ENCODE measurements around the gene MICAL3.
A peak's percentile ranks its signal among the peaks of the same experiment; 100 is the strongest.

MICAL3 gene

DNA sequence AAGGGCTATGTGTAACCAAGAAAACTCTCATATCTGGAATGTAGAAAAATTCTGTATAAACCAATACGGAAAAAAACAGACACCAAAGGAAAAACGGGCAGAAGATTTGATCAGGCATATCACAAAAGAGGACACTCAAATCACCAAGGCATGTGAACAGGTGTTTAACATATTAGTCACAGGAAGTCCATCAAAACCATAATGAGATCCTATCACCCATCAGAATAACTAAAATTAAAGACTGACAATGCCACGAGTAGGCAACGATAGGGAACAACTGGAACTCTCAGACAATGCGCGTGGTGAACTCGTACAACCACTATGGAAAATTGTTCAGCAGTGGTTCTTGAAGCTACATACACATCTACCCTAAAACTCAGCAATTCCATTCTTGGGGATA is 94.5 kb downstream of the MICAL3 start:
- no peak for DNase-seq (ENCODE audit: low spot score)

DNA sequence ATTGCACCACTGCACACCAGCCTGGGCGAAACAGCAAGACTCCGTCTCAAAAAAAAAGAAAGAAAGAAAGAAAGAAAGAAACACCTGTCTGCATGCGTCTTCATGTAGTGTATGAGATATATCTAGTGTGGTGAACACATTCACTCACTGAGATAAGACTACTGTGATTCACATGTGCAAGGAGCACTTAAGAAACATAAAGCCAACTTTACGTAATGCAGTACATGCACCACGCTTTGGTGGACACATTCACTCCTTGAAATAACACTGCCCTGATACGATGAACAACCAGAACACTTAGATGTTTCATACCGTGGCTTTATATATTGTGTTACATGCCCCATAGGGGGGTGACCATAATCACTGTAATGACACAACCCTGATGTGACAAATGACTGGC is 96.0 kb downstream of the MICAL3 start:
- no peak for DNase-seq (ENCODE audit: low spot score)

DNA sequence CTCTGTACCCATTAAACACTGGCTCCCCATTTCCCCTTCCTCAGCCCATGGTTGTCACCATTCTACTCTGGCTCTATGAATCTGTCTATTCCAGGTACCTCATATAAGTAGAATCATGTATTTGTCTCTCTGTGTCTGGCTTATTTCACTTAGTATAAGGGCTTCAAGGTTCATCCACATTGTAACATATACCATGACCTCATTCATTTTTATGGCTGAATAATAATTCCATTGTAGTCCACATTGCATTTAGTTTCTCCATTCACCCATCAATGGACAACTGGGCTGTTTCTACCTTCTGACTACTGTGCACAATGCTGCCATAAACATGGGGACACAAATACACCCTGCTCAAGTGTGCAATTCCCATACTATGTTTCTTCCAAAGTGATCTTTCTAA is 97.3 kb downstream of the MICAL3 start:
- DNase-seq (ENCODE audit: low spot score): no peak

DNA sequence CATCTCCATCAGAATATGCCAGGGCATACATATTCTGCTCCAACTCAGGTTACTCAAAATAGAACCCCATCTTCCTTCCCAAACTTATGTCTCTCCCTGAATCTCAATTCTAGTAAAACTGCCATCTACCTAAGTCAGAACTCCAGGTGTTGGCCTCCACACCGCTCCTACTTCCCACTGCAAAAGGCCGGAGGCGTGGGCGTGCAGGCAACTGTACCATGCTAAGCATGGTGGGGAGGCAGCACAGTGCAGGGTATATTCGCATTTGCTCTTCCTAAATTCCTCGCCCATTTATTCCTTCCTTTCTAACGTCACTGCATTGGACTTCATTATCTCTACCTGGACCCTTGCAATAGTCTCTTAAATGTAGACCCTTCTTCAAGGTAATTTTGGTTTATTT is 97.8 kb downstream of the MICAL3 start:
- DNase-seq (ENCODE audit: low spot score): no peak

DNA sequence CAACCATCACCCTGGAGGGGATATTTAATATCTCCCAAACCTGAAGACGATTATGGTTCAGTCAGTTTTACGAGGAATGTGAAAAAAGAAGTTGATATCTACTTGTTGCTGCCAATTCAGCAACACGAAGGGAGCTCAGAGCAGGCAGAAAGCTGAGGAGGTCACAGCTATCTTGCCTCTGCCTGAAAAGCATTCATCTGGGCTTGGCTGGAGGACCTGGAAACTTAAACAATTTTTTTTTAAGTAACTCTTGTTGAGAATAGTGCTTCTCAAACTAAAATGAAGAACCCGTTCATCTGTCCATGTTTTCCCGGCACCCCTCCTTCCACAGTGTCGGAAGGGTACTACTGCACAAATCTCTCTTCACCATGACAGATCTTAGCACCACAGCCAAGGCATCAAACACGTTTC is 98.9 kb downstream of the MICAL3 start:
- DNase-seq (ENCODE audit: low spot score): no peak

DNA sequence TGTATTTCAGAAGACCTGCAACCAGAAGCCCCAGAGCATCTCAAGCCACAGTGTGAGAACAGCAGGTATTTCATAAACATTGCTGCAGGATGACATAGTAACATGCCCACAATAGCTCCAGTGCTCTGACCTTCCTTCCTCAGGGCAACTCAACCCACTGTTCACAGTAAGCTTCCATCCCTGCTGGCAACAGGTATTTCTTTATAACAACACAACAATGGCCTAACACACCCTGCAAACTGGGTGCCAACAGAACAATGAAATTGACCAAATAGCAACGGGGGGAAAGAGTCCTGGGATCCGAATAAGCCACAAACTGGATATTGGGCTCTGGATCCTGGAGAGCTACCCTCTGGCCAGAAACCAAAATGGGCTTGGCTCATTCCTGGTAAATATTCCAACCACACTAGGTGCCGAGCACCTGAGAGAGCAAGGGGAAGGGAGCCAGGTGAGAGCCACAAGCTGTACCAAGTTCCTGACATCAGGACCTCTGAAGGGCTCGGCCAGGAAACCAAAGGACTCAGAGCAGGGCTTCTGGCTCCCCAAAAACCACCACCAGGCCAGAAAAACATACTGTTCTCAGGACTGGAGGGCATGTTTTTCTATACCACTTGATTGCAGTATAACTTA is 99.5 kb downstream of the MICAL3 start:
- DNase-seq (ENCODE audit: low spot score): peak; percentile 53

DNA sequence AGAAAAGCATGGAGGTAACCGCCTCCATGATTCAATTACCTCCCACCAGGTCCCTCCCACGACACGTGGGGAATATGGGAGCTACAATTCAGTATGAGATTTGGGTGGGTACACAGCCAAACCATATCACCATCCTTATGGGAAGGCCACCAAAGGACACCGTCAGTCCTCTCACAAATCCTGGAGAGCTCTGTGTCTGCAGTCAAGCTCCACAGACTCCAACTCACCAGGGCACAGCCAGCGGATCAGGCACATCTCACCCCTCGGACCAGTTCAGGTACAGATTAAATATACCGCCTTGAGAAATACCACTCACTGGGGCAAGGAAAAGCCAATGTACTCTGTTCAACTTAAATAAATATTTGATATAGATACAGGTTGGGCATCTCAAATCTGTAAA is 100.3 kb downstream of the MICAL3 start:
- no peak for DNase-seq (ENCODE audit: low spot score)

DNA sequence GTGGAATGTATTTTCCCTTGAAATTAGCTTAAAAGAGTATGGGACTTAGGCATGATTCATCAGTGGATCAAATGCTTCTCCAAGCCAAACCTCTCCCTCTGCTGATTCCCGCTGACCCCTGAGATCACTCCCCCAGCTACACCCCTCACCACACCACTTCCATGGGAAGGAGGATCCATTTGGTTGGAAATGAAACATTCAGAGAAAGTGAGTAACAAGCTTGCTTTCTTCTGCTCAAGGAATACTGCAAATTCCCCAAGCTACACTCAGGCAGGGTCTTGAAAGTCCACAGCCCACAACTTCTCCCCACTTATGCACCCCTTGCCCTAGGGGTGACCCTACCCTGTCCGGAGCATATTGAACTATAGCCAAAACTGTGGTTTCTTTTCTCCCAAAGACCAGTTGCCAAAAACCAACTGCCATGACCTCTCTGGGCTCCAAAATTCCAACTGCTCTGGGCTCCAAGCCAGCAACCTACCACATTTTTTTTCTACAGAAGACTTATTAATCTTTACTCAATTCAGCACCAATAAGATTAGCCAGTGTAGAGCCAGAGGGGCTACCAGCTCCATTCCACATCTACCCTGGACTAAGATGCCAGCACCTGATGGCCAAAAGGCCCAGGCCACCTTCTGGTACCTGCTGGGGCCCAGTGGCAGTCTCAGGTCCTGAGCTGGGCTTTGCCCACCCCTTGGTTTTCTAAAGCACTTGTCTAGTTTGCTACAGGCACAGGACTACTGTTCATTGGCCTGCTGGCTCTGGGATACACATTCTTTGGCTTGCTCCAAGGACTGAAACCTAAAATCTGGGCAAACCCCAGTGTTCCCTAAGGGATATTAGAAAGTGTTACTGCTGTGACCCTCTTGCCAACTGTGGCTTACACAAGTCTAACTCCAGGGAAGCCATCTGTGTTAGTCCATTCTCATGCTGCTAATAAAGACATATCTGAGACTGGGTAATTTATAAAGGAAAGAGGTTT is 101.1 kb downstream of the MICAL3 start:
- no peak for DNase-seq (ENCODE audit: low spot score)

DNA sequence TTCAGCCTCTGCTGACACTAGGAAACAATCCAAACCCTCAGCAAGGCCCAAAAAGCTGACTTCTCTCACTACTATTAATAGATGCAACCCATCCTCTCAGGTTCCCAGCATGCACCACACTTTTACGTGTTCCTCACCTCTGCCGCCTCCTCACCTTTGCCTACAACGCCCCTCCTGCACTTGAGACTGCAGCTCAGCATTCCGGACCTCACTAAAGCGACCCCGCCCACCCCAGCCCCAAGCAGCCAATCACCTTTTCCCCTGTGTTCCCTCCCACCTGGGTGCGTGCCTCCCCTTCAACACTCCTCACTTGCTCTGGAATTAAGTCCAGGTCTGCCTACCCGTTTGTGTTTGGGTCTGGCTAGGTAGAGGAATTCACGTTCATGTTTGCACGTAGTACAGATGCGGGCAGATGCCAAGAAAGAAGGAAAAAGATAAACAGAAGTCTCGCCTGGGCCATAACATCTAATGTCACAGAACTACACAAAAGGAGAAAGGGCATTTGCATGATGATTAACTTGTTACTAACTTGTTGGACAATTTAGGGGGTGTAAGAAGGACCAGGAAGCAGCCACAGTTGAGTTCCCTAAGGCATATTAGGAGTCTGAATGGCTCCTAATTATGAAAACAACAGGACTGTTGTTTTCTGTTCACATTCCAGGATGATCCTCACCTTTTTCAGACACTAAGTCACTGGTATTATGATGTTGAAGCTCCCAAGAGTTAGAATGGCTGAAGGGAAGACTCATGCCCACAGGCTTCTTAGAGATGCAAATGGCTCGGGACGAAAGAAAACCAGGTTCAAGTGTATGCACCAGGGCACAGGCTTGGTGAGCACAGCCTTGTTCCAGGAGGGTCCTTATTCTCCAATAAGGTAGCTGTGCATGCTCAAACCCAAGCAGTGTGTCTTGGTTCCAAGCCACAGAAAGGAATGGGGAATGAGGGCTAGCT is 102.2 kb downstream of the MICAL3 start:
- no peak for DNase-seq (ENCODE audit: low spot score)

DNA sequence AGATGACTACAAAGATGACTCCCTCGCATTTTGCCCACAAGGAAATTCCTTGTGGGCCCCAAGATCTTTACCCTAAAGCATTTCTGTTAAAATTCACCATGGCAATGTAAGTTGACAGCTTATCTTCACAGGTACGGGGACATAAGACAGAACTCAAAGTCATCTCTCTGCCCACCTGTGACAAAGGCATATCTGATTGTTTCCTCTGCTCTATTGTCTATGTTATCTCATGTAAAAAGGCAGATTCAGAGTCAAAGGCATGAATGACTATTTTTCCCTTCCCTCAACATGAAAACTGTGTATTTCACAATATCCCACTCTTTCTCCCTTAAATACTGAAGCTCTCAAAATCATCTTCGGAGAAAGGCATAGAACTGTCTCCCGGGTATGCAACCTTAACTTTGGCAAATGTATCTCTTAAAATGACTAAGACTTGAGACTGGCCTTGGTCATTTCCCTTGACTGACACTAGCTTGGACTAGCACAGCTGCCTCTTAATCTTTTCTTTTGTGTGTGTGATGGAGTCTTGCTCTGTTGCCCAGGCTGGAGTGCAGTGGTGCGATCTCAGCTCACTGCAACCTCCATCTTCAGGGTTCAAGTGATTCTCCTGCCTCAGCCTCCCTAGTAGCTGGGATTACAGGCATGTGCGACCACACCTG is 103.2 kb downstream of the MICAL3 start:
- no peak for DNase-seq (ENCODE audit: low spot score)

DNA sequence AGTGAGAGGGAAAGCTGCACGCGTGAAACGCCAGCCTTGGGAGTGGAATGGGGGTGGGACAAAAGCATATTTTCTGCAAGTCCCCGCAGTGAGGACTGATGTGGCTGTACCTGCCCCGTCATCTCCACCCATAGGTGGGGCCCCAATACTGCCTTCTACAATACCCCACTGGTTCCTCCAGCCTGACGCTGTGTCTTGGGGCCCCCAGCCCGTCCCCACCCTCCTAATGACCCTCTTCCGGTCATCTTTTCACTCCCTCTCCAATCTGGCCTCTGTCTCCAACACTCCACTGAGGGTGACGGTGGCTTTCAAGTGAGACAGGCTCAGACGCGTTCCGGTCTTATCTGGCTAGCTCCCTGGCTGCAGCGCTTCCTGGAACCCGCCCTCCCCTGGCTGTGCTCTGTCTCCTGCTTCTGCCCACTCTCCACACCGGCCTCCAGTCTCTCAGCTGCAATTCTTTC is 104.2 kb downstream of the MICAL3 start:
- no peak for DNase-seq (ENCODE audit: low spot score)

DNA sequence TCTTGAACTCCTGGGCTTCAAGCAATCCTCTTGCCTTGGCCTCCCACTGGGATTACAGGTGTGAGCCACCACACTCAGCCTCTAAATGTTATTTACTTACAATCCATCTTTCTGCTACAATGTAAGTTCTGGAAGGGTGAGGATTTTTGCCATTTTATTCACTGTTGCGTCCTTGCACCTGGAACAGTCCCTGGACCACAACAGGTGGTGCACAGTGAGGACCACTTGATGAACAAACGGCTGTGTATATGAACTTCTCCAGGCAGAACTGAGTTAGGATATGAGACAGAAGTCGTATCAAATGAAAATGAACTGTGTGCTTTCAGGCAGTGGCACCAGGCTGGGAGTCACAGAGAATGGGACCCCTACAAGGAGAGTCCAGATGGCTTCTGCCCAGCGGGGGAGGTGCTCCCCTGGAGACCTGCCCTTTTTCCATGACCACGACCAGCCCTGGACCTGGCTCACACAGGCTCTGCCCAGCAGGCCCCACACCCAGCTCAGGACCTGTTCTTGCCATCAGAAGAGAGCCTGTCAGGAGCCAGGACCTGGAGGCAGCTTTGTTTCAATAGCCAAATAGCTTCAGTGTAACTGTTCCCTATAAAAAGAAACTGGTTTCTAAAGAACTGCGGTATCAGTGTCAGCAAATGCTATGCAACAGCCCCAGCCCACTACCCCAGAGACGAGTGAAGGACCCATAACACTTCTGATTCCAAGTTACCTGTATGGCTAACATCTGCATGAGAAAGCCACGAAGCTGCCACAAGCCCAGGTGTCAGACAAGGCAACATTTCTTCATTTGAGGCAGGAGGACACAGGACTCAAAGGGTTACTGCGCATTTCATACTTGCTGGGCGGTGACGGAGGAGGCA is 104.9 kb downstream of the MICAL3 start:
- DNase-seq (ENCODE audit: low spot score): peak; percentile 71

DNA sequence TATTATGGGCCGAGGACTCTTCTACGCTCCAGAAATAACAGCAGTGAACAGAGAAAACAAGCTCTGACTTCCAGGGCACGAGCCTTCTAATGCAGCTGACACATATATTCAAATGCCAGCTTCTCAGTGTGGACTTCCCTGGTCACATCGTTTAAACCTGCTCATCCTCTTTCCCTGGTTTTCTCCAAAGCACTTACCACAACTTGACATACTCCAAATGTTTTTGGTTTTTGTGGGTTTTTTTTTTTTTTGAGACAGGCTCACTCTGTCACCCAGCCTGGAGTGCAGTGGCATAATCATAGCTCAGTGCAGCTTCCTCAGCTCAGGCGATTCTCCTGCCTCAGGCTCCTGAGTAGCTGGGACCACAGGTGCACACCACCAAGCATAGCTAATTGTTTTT is 105.5 kb downstream of the MICAL3 start:
- DNase-seq (ENCODE audit: low spot score): peak; percentile 67

DNA sequence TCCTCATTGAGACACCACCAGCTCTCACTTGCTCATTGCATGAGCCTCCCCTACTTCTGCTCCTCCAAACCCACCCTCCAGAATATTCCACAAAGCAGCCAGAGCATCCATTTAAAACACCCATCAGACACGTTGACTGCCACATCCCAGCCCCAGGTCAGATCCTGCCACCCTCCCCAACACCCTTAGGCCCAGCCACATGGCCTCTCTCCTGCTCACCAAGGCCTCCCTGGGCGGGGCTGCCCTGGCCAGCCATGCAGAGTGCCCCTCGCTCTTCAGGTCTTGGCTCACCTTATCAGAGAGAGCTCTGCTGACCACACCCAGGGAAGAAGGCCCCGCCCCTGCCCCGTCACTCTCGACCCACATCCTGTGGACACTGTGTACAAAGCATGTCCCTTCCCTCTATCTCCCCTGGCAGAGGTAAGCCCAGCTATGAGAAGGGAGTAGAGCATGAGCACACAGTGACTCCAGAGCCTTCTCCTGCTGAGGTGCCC is 106.8 kb downstream of the MICAL3 start:
- no peak for DNase-seq (ENCODE audit: low spot score)

DNA sequence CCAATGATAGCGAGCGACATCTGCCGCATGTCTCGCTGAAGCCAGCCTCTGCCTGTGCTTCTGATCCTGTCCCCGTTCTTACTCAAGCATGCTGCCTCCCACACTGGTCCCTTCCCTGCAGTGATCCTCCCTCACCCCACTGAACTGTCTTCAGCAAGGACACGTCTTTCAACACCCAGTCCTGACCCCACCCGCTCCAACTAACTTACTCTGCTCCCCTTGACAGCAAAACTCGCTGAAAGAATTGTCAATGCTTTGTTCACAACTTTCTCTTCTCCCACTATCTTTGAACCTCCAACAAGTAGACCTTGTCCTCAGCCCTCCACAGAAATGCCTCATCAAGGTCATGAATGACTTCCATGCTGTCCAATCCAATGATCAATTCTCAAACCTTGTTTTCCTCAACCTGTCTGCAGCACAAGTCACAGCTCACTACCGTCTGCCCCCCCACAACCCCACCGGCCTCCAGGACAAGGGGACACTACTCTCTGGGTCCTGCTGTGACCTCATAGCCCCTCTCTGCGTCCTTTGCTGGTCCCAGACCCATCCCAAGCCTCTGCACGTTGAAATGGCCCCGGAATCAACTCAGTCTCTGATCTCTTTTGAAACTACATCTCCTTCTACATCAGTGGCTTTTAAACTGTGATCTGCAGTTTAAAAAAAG is 108.0 kb downstream of the MICAL3 start:
- DNase-seq (ENCODE audit: low spot score): no peak

DNA sequence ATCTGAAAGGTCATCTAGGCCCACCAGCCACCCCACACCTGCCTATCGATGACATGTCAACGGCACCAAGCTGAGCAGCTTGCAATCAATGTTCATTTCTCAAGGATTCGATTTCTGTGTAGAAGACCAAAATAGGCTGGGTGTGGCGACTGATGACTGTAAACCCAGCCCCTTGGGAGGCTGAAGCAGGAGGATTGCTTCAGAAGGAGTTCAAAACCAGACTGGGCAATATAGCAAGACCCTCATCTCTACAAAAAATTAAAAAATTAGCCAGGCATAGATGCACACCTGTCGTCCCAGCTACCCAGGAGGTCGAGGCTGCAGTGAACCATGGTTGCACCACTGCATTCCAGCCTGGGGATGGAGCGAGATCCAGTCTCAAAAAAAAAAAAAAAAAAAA is 108.7 kb downstream of the MICAL3 start:
- DNase-seq (ENCODE audit: low spot score): no peak

DNA sequence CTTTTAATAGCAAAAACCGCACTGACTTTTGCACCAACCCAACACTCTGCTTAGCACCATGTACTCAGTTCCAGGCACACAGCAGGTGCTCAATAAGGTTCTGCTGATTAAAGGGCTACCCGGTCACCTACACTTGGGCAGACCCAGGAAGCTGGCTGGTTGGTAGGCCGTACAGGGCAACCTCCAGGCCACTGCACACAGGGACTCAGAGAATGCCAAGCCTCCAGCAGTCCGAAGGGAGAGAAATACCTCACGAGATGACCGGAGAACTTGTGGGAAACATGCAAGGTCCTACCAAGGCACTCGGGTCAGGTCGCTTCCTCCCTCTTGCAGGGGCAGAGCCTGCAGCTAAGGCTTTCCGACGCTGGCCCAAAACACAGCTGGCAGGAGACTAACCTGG is 109.2 kb downstream of the MICAL3 start:
- no peak for DNase-seq (ENCODE audit: low spot score)

DNA sequence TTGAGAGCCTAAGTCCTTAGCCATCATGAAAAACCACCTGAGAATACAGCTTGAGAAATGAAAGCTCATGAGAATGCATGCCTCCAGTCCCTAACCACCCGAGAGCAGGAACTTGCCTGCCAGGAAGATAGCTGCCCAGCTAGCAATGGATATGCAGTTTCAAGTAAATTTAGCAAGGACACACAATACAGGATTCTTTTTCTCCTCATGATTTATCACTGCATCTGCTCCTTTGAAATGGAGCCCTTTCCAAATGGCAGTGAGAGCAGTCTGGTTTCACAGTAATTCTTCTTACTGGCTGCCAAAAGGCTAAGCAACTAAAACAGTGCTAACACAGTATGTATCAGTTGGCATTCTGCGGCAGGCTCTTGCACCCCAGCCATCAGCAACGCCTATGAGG is 109.9 kb downstream of the MICAL3 start:
- DNase-seq (ENCODE audit: low spot score): peak; percentile 86

DNA sequence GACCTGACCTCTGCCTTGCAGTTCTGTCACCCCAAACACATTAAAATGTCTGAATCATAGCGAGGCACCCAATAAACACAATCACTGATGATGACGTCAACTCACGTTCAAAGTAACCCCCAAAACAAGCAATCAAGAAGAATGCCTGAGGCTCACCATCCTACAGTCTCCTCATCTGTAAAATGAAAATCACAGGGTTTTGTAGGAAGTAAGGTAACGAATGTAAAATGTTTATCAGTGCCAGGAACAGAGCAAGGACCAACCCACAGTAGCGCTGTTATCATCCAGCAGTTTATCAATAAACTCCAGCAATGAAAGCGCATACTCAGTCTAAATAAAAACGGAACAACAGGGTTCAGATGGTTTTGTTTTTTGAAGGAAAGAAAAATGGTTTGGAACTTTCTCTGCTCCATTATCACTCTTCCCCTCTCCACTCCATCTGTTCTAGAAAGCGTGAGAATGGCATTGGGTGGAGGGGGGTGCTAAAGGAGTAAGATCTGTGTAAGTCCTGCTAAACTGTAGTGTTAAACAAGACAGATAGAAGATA is 110.5 kb downstream of the MICAL3 start:
- no peak for DNase-seq (ENCODE audit: low spot score)

All from cerebellar cortex (tissue), 1 donor.